Astrocyte (in vitro differentiated cells and primary cell): Measurements from ENCODE around the gene SGIP1. TPM values are rescaled to one million over a fixed set of nuclear protein-coding genes. Genes with fewer than 3 reads are reported as not detected.

Experiments
- DNase-seq: peaks from one replicate; pipeline ENCODE4 v3.0.0-alpha.2; 2010; ENCODE audit warnings: low read depth
- FAIRE-seq: peaks from 2 replicates; lab custom pipeline; 2011; peaks lifted over from hg19 to GRCh38; lab: Jason Lieb, UNC
- H2AFZ ChIP-seq: 2 replicates; pipeline ENCODE4 v1.6.0; 2012; ENCODE audit warnings: low read depth, low read length, inconsistent platforms
- H3K27ac ChIP-seq: 2 replicates; pipeline ENCODE4 v1.5.1; 2011; ENCODE audit warnings: low read depth, low read length, inconsistent platforms
- H3K27me3 ChIP-seq: 2 replicates; pipeline ENCODE4 v1.6.0; 2011; ENCODE audit warnings: low read length, inconsistent platforms; ENCODE audit not compliant: insufficient read depth
- H3K36me3 ChIP-seq: 2 replicates; pipeline ENCODE4 v1.5.1; 2011; ENCODE audit warnings: low read length, inconsistent platforms; ENCODE audit not compliant: insufficient read depth
- H3K4me1 ChIP-seq: 2 replicates; pipeline ENCODE4 v1.5.1; 2011; ENCODE audit warnings: low read length, inconsistent platforms; ENCODE audit not compliant: insufficient read depth
- H3K4me2 ChIP-seq: 2 replicates; pipeline ENCODE4 v1.6.0; 2012; ENCODE audit warnings: low read length, inconsistent platforms
- H3K4me3 ChIP-seq: 2 replicates; pipeline ENCODE4 v1.5.1; 2011; ENCODE audit warnings: low read depth, mild to moderate bottlenecking, low read length, inconsistent platforms; ENCODE audit not compliant: insufficient read depth
- H3K79me2 ChIP-seq: 2 replicates; pipeline ENCODE4 v1.6.0; 2012; ENCODE audit warnings: mild to moderate bottlenecking, low read length, inconsistent platforms; ENCODE audit not compliant: insufficient read depth
- H3K9ac ChIP-seq: 2 replicates; pipeline ENCODE4 v1.6.0; 2012; ENCODE audit warnings: mild to moderate bottlenecking, low read length, inconsistent platforms
- H3K9me3 ChIP-seq: 2 replicates; pipeline ENCODE4 v1.5.1; 2012; ENCODE audit warnings: low read depth, mild to moderate bottlenecking, low read length, inconsistent platforms; ENCODE audit not compliant: insufficient read depth
- H4K20me1 ChIP-seq: 2 replicates; pipeline ENCODE4 v1.6.0; 2012; ENCODE audit warnings: low read length, inconsistent platforms; ENCODE audit not compliant: insufficient read depth
- H3K27ac Mint-ChIP-seq: one replicate; pipeline ENCODE4 v1.8.0; 2021; ENCODE audit warnings: mild to moderate bottlenecking, mixed read lengths; ENCODE audit not compliant: unreplicated experiment
- H3K27me3 Mint-ChIP-seq: one replicate; pipeline ENCODE4 v1.8.0; 2021; ENCODE audit warnings: low read depth, mixed read lengths; ENCODE audit not compliant: unreplicated experiment
- H3K36me3 Mint-ChIP-seq: one replicate; pipeline ENCODE4 v1.8.0; 2021; ENCODE audit warnings: low read depth, mixed read lengths; ENCODE audit not compliant: unreplicated experiment
- H3K4me1 Mint-ChIP-seq: one replicate; pipeline ENCODE4 v1.8.0; 2021; ENCODE audit warnings: low read depth, mixed read lengths; ENCODE audit not compliant: unreplicated experiment
- H3K4me3 Mint-ChIP-seq: one replicate; pipeline ENCODE4 v1.8.0; 2021; ENCODE audit warnings: mild to moderate bottlenecking, moderate library complexity, mixed read lengths; ENCODE audit not compliant: unreplicated experiment
- H3K9me3 Mint-ChIP-seq: one replicate; pipeline ENCODE4 v1.8.0; 2021; ENCODE audit warnings: mild to moderate bottlenecking, mixed read lengths; ENCODE audit not compliant: unreplicated experiment
- EZH2 ChIP-seq: IDR thresholded peaks from 2 replicates; pipeline ENCODE4 v1.6.1; 2012; ENCODE audit warnings: mild to moderate bottlenecking, low read length, inconsistent platforms; ENCODE audit not compliant: insufficient read depth
- total RNA-seq: library from RNA; stranded (reverse); gene quantifications from 2 replicates; pipeline ENCODE4 v1.2.1, GENCODE V29; 2021
- TF ChIP-seq, protein P1 (sequence below): IDR thresholded peaks from 2 replicates; pipeline ENCODE4 v1.5.1; 2011; ENCODE audit warnings: low read depth, mild to moderate bottlenecking, inconsistent platforms, low read length, moderate library complexity; ENCODE audit not compliant: insufficient read depth

The SGIP1 gene
- total RNA-seq, 1 donor from 2014 or later: 8.8 TPM

DNA sequence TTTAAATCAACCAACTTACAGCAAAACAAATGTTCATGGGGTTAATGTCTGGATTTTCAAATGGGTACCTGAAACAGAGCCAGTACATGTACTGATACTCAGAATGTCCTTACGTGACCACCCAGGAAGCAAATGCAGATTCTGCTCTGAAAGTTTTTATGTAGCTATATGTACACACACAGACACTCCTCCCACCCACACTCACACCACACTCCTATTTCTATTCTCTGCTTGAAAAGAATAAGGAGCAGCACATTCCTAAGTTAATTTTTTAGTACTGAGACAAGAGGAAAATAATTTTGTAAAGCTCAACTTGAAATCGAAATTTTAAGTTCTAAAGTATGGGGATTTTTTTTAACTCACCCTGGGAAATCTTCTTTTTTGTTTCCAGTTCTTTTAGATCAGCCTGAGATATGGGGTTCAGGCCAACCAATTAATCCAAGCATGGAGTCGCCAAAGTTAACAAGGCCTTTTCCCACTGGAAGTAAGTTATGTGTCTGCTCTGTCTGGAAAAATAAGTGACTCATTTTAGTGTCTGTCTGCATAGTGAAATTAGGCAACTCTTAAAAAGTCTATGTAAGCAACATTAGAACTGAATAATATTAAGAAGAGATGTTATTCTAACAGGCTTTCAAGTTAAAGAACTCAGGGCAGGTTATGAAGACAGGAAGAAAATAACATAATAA, 142.8 kb downstream of the SGIP1 start:
- FAIRE-seq: peak; percentile 84
- Histone ChIP-seq H3K9ac (peak overlapping the region; percentile 74), H3K27me3 (no peaks in the 10 kb centered on the region), H3K9me3 (no peaks in the 10 kb centered on the region), H3K4me3 (no peak overlapping the region), H4K20me1 (no peaks in the 10 kb centered on the region), H3K4me1 (peaks cover 30% of the 10 kb centered on the region), H3K36me3 (no peaks in the 10 kb centered on the region), H3K4me2 (peak overlapping the region; percentile 60), H2AFZ (no peak overlapping the region), H3K27ac (peak overlapping the region; percentile 89), H3K79me2 (no peaks in the 10 kb centered on the region)
- Mint-ChIP-seq H3K9me3 (no peaks in the 10 kb centered on the region), H3K4me3 (no peak overlapping the region), H3K4me1 (peaks cover 35% of the 10 kb centered on the region), H3K27me3 (no peaks in the 10 kb centered on the region), H3K27ac (peak overlapping the region; percentile 99), H3K36me3 (peaks cover 3% of the 10 kb centered on the region)
- no peak for TF ChIP-seq EZH2
- TF ChIP-seq, protein P1, sequence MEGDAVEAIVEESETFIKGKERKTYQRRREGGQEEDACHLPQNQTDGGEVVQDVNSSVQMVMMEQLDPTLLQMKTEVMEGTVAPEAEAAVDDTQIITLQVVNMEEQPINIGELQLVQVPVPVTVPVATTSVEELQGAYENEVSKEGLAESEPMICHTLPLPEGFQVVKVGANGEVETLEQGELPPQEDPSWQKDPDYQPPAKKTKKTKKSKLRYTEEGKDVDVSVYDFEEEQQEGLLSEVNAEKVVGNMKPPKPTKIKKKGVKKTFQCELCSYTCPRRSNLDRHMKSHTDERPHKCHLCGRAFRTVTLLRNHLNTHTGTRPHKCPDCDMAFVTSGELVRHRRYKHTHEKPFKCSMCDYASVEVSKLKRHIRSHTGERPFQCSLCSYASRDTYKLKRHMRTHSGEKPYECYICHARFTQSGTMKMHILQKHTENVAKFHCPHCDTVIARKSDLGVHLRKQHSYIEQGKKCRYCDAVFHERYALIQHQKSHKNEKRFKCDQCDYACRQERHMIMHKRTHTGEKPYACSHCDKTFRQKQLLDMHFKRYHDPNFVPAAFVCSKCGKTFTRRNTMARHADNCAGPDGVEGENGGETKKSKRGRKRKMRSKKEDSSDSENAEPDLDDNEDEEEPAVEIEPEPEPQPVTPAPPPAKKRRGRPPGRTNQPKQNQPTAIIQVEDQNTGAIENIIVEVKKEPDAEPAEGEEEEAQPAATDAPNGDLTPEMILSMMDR: no peak
- DNase-seq: peak; percentile 95

DNA sequence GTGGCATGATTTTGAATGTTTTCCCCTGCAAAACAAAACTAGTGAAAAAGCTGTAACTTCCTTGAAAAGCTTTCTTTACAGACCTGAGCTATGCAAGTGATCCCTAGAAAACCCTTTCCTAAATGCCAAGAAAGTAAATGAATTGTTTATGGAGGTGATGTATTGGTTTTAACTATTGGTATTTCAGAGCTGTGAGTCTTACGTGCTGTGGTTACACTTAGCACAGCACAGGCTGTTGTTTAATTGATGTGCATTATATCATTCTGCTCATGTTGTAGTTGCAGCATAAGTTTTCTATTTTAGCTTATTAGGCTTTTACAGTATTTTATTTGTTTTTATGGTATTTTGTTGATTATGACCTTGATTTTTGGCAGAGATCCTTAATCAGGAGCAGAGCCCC, 144.2 kb downstream of the SGIP1 start:
- Histone ChIP-seq H4K20me1 (no peaks in the 10 kb centered on the region), H3K4me3 (no peak overlapping the region), H3K36me3 (no peaks in the 10 kb centered on the region), H3K9me3 (no peaks in the 10 kb centered on the region), H3K79me2 (no peaks in the 10 kb centered on the region), H3K27ac (peak overlapping the region; percentile 89), H3K4me1 (peaks cover 32% of the 10 kb centered on the region), H3K4me2 (no peak overlapping the region), H3K27me3 (no peaks in the 10 kb centered on the region), H2AFZ (no peak overlapping the region), H3K9ac (no peak overlapping the region)
- peak; percentile 62 for DNase-seq
- Mint-ChIP-seq H3K9me3 (no peaks in the 10 kb centered on the region), H3K27ac (peak overlapping the region; percentile 99), H3K36me3 (peaks cover 5% of the 10 kb centered on the region), H3K4me1 (peaks cover 35% of the 10 kb centered on the region), H3K27me3 (no peaks in the 10 kb centered on the region), H3K4me3 (no peak overlapping the region)
- FAIRE-seq: no peak
- TF ChIP-seq, protein P1: no peak
- no peak for TF ChIP-seq EZH2

DNA sequence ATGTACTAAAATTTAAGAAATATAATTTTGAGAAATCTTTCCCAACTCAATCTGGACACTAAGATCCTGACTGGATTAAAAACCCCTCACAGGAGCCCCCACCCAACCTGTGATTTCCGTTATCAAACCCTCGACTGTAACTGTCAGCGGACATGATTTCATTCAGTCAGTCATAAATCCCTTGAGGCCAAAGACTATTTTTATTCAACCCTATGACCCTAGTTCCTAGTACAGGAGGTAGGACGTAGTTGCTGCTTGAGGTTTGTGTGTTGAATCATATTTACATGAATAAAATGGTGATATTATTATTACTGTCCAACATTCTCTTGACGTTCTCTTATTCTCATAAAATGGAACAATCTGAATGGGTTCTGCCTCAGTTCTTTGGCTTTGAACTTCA, 145.2 kb downstream of the SGIP1 start:
- Histone ChIP-seq H3K27me3 (peaks cover 2% of the 10 kb centered on the region), H3K9me3 (no peaks in the 10 kb centered on the region), H3K4me2 (no peak overlapping the region), H3K9ac (no peak overlapping the region), H4K20me1 (no peaks in the 10 kb centered on the region), H3K36me3 (no peaks in the 10 kb centered on the region), H3K4me1 (peaks cover 32% of the 10 kb centered on the region), H3K4me3 (no peak overlapping the region), H2AFZ (no peak overlapping the region), H3K79me2 (no peaks in the 10 kb centered on the region), H3K27ac (peak overlapping the region; percentile 89)
- FAIRE-seq: no peak
- H3K4me3 Mint-ChIP-seq: no peak overlapping the region
- no peak for DNase-seq
- H3K36me3 Mint-ChIP-seq: peaks cover 5% of the 10 kb centered on the region
- H3K9me3 Mint-ChIP-seq: no peaks in the 10 kb centered on the region
- no peaks in the 10 kb centered on the region for H3K27me3 Mint-ChIP-seq
- no peak overlapping the region for H3K27ac Mint-ChIP-seq
- peaks cover 35% of the 10 kb centered on the region for H3K4me1 Mint-ChIP-seq
- TF ChIP-seq, protein P1: no peak
- TF ChIP-seq EZH2: no peak
